ENCODE results near the gene DNAJB6.

DNAJB6 gene

DNA sequence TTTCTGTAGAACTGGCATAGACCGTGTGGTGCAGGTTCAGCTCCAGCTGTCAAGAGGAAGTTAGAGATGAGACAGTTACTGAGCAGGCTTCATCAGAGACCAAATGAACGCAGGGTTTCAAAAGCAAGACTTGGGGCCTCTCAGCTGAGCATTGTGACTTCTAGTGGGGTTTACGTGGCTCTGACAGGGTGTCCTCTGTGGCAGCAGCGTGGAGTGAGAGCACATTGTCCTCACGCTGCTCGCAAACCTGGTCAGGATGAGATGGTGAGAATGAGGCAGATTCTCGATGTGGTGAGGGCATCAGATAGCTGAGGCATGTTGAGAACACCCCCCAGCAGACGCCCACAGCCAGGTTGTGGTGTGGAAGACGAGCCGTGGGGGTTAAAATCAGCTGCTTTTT, 126.0 kb downstream of the DNAJB6 start:
- DNase-seq (ENCODE audit: low read depth in 1 of 2, low spot score in 1 of 2), result no peak

DNA sequence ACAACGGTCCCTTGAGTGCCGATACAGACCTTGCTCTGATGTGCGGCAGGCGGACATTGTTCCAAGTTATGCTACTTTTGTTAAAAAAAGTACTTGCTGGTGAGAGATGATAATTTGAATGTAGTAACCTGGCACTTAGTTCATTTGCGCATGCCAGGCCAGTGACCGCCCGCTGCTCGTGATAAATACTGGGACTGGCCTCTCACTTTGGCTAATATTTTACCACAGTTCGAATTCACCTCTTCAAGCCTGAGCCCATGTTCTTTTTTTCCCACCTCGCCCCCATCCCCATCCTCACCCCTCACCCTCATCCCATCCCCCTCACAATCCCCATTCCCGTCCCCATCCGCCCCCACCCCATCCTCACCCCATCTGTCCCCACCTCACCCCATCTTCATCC, 126.4 kb downstream of the DNAJB6 start:
- no peak for DNase-seq (ENCODE audit: low read depth in 1 of 2, low spot score in 1 of 2)

DNA sequence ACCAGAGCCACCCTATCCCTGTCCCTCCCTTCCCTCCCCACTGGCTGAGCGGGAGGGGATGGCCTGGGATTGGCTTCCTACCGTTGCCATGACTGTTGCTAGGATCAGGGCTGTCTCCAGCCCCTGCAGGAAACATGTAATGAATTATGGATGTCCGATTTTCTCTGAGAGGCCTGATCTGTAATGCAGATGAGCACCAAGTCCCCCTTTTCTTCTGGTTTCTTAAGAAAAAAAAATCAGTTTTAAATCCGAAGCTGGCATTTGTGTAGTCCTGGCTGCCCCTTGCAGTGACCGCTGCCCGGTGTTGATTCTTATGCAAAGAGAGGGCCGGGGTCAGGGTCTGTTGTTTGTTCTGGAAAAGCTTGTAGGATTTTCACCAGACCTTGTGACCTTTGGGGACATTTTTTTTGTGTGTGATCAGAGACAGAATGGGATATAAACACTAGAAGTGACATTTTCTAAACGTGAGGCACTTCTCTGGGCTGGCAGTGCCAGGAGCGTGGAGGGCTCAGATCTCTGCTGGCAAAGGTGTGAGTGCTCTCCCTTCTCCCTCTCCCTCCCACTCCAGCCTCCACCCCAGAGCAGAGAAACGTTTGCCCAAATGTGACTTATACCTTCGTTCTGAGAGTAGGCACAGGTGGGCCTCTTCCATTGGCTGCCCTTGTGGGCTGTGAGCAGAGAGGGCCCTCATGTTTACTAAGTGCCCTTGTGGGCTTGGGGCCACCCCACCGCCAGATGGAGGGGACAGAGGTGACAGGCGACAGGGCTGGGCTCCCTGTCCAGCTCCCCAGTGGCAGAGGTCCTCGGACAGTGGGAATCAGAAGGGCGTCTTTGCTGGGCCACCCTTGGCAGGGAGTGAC, 127.5 kb downstream of the DNAJB6 start:
- DNase-seq (ENCODE audit: low read depth in 1 of 2, low spot score in 1 of 2), result no peak

DNA sequence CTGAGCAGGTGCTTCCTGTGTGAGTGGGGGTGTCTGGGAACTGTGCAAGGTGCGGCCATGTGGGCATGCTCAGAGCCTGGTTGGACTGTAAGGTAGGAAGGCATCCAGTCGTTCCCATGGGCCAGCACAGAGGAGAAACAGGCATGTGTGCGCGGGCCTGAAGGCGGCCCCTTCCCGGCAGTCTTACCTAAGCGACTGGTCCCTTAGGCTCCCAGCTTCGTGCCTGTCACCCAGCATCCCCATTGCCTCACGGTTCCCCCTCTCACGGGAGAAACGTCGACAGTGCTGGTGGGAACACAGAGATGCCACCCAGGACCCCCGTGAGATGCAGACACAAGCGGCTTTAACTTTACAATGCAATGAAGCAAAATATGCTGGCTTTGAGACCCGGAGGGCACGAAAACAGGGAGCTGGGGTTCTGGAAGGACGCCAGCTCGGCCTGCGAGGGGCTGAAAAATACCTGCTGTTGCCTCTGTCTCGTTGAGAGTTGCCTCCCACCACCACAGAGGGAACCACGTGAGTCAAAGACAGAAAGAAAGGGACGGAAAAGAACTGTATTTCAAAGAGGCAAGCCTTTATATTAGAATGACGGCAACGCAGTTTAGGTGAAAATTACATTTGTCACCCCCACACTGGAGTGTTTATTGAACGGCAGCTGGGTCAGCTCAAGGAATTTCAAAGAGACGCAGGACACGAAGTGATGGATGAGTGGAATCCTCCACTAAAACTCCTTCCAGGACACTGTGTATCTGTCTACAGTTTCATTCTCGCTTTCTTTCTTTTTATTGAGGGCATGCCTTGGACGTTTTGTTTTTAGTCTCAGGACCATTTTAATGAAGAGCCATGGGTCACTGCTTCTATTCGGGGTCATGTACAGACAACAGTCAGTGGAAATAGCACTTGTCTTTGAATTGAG, 128.4 kb downstream of the DNAJB6 start:
- no peak for DNase-seq (ENCODE audit: low read depth in 1 of 2, low spot score in 1 of 2)

DNA sequence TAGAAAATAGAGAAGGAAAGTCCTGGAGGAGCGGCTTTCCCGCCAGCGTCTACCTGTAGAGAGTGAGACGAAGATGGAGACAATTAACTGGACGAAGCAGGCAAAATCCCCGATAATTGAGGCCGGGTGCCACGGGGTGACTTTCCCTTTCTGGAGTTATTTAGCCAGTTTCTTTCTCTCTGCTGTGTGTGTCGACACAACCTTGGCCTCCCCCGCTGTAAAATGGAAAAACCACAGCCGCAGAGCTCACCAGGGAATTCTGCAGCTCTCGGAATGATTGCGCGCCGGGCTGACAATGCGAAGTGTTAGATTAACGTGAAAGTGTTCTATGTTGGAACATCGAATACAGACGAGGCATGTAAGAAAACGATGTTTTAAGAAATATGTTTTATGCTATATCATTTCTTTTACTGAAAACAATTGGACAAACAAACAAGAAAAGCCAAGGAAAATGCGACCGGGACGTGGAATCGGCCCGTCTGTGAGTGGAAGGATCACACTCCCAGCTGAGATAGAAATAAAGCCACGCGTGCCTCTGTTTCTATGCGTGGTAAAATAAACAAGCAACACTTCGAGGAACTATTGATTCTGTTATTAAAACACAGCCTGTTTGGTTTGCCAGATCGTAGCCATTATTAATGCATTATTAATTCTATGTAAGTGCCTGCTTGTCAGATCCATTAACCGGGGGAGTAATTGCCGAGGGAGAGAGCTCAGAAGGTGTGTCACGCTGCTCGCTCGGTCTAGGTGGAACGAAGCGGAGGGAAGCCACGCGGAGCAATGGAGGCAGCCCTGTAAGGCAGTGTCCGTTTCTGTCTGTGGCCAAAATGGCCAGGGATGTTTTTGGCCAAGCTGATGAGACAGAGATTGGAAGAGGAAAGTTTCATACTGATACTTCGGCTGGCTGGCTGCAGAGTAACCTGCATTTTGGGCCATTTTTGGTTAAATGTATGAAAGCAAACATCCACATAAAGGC, 129.4 kb downstream of the DNAJB6 start:
- no peak for DNase-seq (ENCODE audit: low read depth in 1 of 2, low spot score in 1 of 2)

DNA sequence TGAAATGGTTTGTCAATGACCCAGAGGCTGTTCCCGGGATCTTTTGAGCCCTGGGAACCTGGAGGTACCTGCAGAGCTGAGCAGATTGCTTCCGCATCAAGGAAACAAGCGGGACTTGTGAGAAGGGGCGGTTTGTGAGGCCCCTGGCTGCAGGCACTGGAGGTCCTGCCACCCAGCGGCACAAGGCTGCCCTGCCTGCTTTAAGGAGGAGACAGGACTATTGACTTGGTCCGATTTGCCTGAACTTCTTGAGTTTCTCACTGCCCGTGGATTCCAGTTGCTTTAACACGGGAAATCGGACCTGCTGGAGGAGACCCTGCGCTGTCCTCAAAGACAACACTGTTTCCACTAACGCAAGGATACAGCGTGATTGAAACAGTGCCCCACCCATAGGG, 130.1 kb downstream of the DNAJB6 start:
- DNase-seq (ENCODE audit: low read depth in 1 of 2, low spot score in 1 of 2), result no peak
